HG03135 (cell line): ENCODE results near the gene AARS2.

Experiments
- ATAC-seq: cut with Tn5 transposase; IDR thresholded peaks from one replicate; pipeline ENCODE4 v1.9.1; 2021; ENCODE audit warnings: mild to moderate bottlenecking, moderate library complexity; ENCODE audit not compliant: unreplicated experiment

The AARS2 gene

DNA sequence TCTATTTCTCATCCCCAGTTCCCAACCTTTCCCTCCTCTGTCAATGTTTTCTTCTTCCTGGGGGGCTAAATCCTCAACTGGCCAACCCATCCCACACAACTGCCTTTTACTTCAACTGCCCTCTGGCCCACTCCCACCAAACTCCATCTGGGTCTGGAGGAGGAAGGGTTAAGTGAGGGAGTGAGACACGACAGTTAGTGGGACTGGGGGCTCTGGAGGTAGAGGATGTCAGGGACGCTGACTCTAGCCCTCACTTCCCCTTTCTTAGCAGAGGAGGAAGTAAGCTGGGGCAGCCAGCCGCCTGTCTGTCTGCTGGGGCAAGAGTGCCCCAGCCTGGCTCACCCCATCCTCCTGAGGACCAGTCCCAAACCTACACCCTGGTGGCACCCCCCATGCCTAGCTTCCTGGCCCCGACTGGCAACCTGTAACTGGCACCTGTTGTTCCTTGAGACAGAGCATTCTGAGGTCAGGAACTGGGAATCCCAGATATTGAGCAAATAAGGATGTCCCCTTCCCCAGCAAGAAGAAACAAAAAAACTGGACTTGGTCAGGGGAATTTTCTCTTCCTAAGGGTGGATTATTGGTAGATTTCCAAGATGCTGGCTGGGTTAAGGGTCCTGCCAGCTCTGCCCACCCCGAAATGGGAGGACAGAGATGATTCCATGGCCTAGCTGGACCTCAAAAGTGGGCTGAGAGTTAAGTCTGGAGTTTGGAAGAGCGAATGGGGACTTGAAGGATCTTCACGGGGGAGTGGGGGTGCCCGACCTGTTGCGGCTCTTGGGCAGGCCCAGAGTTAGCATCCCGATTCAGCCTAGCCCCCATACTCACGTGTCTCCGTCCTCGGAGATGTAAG, 48.8 kb downstream of the AARS2 start:
- ATAC-seq = peak; percentile 30

DNA sequence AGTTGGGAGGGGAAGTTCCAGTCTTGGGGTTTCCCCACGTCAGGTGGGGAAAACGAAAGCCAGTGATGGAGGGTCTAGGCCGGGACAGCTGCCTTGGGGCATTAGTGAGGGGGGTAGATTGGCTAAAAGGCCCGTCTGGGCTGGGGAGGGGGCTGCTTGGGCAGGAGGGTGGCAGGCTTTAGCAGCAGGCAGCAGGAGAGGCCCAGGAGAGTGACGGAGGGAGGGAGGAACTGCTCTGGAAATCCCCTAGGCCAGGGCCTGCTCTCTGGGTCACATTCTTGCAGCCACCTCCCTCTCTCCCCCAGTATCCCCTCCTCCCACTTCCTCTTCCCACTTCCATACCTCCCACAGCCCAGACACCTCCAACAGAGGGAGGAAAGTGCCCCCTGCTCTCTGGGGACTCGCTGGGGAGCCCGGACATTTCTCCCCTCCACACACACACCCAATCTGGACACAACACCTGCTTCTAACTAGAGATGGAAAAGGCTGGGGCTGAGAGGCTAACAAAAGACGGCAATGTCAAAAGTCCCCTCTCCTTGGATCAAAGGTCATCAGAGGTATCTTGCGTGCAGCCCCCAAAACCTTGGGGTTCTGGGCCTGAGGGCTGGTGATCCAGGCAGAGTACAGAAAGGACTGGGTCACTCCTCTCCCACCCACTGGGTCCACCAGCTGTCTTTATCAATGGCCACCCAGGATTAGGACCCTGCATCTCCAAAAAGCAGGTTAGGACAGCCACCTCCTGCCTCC, 49.6 kb downstream of the AARS2 start:
- ATAC-seq = no peak

DNA sequence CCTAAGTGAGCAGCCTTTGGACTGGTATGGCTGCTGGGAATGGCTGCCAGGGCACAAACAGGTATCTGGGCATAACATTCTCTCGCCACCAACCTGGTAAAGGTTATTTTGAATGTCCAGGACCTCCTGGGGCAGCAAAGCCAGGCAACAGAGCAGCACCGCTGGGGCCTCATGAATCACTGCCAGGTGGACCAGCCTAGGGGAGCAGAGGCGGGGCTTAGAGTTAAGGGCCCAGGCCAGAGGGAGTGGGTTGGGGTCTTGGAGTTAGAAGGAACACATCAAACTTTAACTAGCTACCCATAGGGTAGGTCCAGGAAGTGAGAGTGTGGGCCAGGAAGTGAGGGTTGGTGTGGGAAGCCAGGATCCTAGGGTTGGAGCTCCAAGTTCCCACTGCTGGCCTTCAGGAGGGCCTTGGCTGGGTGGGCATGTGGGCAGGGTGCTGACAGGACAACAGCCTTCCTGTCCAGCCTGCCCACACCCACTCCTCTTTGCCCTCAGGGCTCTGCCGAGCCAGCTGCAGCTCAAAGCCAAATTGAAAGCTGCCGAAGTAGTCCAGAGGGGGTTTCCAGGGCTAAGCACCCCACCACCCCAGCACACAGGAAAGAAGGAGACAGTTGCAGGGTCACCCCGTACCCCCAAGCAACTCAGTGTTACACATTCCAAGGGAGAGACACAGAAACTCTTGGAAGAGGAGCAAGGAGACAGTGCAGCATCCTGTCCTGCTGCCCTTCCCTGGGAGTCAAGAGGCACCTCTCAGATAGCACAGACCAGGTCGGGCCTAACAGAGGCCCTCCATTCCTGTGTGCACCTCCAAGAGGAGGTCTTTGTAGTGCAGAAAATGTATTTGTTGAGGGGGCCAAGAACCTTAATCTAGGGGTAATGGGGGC, 50.4 kb downstream of the AARS2 start:
- ATAC-seq = no peak

DNA sequence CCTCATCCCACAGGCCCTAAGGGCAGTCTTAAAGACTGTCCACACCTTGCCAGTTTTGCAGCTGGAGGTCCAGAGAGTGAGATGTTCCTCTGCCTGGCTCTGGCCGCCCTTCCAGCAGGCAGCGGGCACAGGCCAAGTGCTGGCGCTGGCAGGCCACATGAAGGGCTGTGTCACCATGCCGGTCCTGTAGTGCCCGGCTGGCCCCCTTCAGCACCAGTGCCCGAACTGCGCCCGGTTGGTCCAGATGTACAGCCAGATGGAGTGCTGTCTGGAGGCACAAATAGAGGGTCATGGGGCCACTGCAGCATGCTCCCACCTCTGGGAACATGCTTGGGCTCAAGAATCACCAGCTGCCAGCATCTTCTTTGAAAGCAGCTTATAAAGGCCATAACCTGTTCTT, 51.6 kb downstream of the AARS2 start:
- no peak for ATAC-seq

DNA sequence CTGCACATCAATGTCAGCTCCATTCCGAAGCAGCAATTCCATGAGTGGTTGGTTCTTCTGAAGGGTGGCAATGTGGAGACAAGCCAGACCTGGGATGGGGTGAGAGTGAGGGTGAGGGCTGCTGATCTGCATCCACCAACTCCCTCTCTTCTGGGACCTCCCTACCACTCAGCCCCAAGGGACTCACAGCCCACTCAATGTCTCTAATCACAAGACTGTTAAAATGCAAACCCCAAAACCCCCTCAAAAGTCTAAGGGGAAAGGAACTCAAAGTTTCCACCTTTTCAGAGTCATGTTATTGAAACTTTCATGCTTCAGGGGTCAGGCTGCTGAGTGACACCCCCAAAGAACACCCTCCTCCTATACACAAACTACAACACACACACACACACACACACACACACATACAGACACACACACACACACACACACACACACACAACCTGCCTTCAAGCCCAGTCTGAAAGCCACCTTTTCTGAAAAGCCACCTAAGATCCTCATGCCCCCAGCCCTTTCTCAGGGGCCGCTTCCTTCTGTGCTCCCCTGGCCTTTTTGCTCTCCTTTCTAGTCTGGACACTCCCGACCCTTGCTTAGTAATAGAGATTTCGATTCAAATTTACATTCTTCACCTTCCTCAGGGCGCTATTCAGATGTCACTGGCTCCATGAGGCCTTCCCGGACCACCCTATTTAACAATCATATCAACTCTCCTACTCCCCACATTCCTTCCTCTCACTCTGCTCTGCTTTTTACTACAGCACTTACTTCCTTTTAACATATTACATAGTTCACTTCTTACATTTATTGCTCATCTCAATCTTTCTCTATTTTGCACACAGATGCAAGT, 52.5 kb downstream of the AARS2 start:
- no peak for ATAC-seq

DNA sequence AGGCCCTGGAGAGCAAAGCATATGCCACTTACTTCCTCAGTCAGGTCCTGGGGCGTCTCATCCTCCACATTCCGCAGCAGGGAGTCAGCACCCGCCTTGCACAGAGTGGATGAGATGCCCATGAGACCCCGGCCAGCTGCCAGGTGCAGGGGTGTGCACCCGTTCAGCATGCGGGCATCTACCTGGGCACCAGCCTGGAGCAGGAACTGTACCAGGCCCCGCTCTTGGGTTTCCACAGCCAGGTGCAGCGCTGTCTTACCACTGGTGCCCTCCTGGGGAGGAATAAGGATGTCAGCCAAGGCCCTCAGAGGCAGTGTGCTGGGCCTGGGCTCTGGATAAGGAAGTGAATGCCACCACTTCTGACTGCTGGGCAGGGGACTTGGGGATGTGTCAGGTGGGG, 53.1 kb downstream of the AARS2 start:
- no peak for ATAC-seq

DNA sequence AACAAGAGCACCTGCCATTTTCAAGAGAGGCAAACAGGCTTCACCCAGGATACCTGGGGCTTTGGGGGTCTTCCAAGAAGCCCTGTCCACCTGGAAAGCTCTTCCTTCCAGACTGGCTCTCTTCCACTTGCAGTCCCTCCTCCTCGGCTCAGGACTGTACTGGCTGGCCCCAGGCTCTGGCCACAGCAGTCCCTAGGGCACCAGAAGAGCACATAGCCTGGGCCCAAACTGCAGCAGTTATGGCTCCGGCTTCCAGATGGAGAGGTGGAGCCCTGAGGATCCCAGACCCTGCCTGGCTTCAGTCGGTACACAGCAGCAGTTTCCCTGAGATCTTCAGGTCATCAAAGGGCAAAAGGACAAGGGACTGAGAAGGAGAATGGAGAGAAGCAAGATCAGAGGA, 54.2 kb downstream of the AARS2 start:
- ATAC-seq = no peak

DNA sequence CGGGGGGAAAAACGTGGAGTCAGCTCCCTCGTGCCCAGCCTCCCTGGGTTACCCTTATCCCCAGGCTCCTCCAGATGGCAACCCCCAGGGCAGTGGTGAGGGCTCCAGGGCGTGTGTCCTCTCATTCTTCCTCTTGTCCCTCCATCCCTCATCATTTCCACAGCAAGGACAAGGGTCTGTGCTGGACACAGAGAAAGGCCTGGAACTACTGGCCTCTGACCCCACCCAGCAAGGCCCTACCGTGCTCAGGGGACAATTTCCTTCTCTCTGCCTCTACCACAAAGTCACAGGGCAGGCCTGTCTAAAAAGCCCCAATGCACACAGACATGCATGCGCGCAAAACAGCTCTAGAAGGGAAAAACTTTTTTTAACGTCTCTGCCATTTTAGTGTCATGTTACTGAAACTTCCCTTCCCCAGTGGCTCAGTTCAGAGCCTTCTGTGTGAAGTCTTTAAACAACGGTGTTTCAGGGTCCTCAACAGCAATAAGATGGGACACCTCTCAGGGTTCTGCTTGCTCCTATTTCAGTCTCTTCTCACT, 54.8 kb downstream of the AARS2 start:
- no peak for ATAC-seq

DNA sequence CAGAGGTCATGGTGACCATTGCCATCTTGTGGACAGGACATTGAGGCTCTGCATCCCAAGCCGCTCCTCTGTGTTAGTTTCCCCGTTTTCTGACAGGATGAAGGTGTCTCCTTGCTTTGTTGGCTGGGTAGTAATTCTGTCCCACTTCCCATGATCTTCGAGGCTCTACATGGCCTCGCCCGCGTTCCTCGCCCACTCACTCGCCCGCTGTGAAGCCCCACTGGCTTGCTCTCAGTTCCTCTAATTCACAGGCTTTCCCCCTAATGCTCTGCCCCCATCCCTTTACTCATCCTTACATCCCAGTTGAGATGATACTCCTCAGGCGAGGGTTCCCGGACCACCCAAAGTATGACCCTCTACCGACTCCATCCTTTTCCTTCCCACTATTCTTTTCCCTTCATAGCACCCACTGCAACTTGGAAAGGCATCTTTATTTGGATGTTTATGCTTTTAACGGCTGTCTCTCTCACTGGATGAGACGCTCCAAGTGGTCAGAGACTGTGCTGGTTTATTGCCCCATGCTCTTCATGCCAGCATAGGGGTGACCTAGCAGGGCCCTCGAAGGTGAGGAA, 55.3 kb downstream of the AARS2 start:
- ATAC-seq = peak; percentile 13

DNA sequence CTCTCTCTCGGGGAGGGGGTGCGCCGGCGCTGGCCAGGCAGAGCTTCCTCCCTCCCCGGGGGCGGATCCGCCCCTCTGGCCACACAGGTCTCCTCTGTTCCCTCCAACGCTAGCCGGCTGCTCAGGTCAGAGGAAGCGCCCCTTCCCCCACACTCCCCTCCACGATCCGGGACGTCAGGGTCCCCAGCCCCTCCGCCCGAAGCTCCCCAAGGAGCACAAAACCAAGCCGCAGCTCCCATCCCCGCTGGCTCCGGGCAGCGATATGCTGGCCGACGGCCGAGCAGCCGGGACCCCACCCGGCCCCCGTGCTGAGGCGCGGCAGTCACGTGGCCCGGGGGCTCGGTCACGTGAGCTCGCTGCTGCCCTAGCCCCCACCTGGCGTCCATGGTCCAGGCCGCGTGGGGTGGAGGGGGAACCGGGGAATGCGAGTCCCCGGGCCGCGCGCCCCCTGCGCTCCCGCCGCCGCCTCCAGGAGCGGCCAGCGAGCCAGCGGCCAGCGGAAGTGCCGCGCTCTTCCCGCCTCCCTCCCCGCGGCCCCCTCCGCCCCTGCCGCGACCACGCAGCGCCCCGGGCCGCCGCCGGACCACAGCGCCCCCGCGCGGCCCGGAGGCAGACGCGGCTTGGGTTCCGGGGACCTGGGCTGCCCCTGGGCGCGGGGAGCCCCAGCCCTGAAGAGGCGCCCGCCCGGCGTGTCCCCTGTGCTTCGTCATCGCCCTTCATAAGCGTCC, 56.0 kb downstream of the AARS2 start, which contains the start of gene SLC35B2:
Gene SLC35B2, minus strand, starts transcription at position 504 of the 728 bp plus-strand sequence. Its CDS starts 118 bp downstream, at position 386.
- ATAC-seq = peak; percentile 35

DNA sequence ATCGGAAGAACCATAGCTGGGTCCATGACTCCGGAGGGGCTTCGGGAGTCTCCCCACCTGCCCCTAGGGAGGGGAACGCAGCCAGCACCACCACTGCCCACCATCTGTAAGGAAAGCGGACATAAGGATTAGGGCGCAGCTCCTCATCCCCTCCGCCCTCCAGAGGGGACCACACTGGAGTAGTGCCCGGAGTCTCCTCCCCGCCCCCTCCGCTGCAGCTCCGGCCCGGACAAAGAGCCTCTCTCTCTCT, 56.4 kb downstream of the AARS2 start:
- no peak for ATAC-seq

DNA sequence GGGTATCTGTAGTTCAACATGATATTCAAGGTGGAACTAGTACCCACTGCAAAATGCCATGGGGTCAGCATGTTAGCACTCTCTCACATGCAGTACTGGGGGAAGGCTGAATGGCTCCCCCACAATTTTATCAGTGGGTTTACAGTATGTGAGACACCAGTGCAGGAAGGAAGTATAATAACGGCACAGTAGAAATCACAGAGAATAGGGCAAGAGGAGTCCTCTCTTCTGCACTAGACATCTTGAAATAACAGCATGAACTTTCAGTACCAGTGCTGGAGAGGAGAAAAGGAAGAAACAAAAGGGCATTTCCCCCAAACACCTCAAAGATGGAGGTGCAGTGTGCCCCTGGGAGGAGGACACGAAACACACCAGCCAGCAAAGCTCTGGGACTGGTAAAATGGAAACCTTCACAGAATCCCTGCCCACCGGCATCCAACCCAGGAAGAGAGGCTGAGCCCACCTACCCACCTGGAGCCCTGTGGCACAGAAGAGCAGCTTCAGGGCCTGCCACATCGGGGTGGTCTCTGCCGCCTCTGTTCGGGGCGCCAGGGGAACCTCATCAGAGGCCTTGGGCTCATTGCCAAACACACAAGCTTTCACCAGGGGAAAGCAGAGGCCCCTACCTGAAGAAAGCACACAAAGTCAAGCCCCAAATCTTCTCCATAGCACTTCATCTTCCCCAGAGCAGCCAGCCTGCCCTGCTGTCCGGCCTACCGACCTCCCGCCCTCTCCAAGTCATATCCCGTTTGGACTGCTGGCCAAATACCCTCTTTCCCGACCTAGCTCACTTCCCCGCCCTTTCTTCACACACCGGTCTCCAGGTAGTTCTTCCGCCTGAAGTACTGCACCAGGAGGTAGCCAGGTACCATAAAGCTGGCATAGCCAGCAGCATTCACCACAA, 57.0 kb downstream of the AARS2 start:
- ATAC-seq = no peak

DNA sequence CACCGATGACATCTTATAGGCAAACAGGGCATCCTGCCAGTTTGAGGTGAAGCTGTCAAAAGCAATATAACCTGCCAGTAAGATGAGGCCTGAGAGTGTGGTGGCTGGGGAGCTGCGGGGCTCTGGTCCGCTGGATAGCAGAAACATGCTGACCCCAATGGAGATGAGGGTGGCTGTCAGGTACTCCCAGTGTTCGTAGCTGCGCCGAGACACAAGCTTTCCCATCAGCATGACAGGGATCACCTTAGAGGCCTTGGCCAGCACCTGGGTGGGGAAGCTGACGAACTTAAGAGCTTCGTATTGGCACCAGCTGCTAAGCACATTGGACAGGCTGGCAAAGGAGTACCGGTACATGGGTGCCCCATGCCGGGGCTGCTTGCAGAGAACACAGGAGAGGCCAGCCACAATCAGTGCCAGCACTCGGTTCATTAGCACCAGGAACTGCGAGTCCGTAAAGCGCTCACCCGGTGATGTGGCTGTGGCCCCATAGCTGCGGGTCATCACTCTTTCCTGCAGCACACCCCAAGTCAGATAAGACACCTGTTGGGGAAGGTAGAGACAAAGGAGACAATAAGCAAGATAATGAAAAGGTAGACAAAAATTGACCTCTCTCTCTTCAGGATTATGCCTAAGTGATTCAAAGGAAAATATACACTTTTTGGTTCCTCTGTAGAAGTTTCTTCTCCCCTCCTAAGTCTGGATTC, 57.9 kb downstream of the AARS2 start:
- ATAC-seq = no peak

DNA sequence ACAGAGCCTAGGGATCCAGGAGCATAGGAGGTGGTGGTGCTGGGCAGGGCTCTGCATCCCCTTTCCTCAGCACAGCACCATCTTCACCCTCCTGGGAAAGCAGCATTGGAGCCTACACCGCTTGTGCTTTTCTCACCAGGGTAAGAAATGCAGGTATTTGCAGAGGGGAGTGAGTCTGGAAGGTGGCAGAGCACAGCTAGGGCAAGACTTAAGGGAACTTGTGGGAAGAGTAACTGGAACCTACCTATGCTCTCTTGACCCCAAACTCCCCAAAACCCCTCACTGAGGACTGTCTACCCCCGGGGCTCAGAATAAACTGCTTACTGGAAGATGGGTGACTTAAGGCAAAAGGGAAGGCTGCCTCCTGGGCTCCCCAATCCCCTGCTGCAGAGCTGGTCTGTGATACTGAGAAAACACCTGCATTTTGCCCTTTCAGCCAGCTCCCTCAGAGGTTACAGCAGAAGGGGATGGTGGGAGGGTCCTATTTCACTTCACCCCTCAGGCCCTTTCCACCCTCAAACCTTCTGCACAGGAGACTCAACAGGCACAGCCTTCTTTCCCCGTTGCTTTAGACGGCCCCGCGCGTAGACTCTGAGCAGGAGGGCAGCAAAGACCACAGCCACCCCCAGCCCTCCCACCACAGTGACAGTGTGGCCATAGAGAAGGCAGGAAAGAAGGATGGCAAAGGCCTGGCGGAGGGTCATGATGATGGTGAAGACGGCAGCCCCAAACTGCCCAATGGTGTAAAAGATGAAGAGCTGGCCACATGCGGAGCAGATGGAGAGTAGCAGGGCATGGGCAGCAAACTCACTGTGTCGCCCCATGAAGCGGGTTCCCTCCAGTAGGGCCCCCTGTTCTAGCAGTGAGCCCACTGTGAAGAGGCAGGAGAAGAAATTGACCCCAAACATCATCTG, 58.7 kb downstream of the AARS2 start:
- ATAC-seq = no peak

DNA sequence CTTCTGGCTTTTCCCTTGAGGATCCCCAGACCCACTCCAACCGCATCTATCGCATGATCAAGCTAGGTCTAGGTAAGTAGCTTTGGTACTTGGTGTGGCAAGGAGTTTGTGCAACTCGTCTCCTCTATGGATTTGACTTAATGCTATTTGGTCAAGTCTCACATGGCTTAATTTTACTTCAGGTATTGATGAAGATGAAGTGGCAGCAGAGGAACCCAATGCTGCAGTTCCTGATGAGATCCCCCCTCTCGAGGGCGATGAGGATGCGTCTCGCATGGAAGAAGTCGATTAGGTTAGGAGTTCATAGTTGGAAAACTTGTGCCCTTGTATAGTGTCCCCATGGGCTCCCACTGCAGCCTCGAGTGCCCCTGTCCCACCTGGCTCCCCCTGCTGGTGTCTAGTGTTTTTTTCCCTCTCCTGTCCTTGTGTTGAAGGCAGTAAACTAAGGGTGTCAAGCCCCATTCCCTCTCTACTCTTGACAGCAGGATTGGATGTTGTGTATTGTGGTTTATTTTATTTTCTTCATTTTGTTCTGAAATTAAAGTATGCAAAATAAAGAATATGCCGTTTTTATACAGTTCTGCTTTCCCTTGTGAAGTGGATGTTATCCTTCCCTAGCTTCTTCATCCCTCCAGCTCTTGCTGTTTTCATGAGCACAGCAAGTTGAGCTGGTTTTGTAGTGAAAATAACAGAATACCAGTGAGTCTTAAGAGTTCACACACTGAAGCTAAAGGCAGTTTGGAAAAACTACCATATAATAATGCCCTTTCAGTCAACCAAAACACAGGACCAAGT, 59.6 kb downstream of the AARS2 start:
- ATAC-seq = no peak
